HG03159 (cell line): ENCODE measurements around the gene ATP5MG.
"Not testable (repeated sequence)": the region's sequence is repeated elsewhere in the genome, so short reads cannot be mapped to it uniquely, and the experiment has no call there.

ENCODE experiments used
- ATAC-seq: cut with Tn5 transposase; IDR thresholded peaks from one replicate; pipeline ENCODE4 v1.9.1; 2021; ENCODE audit warnings: mild to moderate bottlenecking, moderate library complexity; ENCODE audit not compliant: unreplicated experiment

ATP5MG gene, protein sequence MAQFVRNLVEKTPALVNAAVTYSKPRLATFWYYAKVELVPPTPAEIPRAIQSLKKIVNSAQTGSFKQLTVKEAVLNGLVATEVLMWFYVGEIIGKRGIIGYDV

DNA sequence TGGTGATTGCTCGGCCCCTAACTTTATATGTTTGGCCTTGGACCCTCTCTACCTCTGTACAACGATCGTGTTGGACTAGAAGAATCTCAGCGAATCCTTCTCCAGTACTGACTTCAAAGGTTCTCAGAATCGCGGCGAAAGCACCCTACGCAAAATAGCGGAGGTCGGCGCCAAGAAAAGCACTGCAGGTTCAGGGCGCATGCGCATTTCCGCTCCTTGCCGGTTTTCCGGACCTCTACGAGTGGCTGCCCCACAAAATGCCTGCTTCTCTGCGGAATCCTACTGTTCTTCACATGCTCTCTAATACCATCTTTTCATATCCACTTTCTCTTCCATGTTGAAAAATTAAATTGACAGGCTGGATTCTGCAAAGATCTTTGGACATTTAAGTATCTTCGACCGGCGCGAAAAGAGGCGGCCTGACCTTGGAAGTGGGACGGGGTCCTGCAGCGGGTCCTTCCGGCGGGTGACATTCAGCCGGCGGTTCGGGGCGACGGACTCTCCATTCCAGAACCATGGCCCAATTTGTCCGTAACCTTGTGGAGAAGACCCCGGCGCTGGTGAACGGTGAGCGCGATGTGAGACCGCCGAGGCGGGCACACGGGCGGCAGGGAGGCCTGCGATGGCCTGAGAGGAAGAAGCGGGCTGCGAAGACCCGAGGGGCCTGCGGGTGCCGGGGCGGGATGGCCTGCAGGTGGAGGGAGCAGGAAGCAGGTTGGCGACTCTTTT is at the start of gene ATP5MG:
Gene ATP5MG, plus strand, starts transcription at position 456 of the 729 bp plus-strand sequence. Its CDS starts 60 bp downstream, at position 516.
- ATAC-seq = peak; percentile 62

DNA sequence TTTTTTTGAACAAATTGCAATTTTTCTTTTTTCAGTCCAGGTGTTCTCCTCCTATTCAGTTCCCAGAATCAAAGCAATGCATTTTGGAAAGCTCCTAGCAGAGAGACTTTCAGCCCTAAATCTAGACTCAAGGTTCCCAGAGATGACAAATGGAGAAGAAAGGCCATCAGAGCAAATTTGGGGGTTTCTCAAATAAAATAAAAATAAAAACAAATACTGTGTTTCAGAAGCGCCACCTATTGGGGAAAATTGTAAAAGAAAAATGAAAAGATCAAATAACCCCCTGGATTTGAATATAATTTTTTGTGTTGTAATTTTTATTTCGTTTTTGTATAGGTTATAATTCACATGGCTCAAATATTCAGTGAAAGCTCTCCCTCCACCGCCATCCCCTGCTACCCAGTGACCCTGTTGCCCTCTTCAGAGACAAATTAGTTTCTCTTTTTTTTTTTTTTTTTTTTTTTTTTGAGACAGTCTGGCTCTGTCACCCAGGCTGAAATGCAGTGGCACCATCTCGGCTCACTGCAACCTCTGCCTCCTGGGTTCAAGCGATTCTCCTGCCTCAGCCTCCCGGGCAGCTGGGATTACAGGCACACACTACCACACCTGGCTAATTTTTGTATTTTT is 48.2 kb upstream of the ATP5MG start:
- ATAC-seq = no peak

DNA sequence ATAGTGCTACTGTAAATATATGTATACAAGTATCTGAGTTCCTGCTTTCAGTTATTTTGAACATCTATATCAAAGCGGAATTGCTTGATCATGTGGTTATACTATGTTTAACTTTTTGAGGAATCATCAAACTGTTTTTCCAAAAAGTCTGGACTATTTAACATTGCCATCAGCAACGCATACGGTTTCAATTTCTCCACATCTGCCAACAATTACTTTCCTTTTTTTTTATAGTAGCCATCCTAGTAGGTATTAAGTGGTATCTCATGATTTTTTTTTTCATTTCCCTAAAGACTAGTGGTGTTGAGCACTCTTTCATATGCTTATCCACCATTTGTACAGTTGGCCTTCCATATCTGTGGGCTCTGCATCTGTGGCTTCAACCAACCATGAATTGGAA is 43.3 kb upstream of the ATP5MG start:
- ATAC-seq = no peak

DNA sequence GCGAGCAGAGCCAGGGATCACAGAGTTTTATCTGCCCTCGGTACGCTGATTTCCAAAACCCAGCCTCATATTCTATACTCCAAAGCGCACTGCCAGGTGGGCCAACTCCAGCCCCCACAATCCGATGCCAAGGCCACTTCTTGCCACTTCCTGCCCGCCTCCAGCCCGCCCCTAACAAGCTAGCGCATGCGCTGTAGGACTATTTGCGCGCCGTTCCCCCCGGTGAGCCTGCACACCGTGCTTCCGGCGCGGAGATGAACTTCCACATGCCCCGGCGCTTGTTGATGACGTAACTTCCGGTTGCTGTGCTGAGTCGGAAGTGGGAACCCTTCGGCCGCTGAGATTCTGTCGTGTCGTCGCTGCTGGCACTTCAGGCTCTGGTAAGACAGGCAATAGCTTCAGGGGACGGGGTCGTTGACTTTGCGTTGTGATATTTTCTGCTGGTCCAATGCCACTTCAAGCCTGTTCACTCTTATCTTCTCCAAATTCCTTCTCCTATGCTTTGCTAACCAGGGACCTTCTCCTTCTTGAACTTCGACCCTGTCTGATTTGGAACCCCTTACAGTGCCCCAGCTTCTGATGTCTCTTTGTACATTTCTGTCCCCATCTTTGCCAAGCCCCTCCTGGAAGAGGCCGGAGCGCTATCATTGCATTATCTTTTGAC is 42.0 kb upstream of the ATP5MG start, which contains the start of gene UBE4A:
Gene UBE4A, plus strand, starts transcription at position 306 of the 664 bp plus-strand sequence. CDS start 5,481 bp downstream, outside the sequence.
- ATAC-seq = peak; percentile 95

DNA sequence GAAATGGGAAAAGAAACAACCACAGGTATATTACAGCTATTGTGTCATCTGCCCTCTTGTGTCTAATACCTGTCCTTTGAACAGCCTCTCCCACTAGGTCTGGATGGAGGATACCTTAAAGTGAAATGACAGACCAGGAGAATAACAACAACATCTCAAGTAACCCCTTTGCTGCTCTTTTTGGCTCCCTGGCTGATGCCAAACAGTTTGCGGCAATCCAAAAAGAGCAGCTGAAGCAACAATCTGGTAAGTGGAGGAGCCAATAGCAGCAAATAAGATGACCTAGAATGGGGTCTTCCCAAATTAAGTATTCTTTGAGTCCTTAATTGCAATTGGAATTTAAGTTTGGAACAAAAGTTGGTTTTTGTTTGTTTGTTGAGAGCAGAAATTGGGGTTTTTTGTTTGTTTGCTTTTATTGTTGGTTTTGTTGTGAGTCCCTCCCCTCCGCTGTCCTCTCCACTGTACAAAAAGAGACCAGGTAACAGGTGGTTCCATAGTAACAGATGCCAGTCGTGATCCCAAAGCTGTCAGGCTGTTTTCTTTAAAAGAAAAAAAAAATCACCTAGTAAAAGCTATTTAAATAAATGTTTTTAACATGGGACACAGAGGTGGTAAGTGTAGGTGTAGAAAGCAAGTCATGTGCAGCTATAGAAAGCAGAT is 36.3 kb upstream of the ATP5MG start:
- no peak for ATAC-seq

DNA sequence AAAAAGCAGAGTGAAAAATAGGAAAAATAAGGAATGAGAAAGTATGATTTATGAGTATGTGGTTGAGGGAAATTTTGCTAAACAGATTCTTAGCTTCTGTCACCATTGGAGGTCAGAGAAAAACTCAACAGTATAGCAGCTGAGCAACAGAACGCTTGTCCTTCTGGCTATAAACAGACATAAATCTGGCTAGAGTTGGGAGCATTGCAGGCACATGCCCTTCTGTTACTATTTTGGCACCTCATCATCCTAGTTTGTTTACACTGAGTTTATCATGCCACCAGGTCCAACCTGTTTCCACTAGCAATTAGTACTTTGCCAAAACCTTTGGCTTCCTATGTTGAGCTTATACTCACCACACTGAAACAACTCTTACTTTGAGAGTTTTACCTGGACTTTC is 35.1 kb upstream of the ATP5MG start:
- ATAC-seq = no peak

DNA sequence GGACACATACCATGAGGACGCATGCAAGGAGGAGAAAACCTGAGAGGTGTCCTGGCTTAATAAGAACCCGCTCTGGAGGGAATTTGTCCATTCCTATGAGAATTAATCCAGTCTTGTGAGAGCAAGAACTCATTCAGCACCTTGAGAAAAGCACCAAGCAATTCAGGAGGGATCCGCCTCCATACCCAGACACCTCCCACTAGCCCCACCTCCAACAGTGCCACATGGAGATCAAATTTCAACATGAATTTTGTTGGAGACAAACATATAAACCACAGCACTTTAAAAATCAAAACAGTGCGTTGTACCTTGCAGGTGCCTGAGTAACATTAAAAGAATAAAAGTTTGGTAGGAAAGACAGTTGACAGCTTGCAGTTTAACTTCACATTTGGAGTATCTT is 30.6 kb upstream of the ATP5MG start:
- no peak for ATAC-seq

DNA sequence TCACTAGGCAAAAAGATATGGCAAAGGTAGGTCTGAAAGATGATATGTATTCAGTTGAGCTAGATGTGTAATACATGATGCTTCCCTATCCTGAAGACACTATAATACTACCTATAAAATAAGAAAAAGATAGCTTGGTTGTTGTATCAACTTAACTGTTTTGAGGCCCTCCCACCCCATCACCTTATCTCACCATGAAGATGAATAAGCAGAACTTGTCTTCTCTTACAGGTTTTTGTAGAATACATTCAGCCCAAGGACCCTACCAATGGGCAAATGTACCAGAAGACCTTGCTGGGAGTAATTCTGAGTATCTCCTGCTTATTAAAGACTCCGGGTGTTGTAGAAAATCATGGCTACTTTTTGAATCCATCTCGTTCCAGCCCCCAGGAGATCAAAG is 28.1 kb upstream of the ATP5MG start:
- no peak for ATAC-seq

DNA sequence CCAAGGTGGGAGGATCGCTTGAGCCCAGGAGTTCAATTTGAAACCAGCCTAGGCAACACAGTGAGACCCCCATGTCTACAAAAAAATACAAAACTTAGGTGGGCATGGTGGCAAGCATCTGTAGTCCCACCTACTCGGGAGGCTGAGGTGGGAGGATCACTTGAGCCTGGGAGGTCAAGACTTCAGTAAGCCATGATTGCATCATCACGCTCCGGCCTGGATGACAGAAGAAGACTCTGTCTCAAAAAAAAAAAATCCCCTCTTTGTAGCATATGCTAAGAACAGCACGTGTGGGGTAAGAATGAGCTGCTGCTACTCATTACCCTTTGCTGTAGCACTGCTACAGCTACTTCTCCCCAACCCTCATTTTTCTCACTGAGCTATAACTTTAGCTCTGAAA is 27.5 kb upstream of the ATP5MG start:
- ATAC-seq = no peak

DNA sequence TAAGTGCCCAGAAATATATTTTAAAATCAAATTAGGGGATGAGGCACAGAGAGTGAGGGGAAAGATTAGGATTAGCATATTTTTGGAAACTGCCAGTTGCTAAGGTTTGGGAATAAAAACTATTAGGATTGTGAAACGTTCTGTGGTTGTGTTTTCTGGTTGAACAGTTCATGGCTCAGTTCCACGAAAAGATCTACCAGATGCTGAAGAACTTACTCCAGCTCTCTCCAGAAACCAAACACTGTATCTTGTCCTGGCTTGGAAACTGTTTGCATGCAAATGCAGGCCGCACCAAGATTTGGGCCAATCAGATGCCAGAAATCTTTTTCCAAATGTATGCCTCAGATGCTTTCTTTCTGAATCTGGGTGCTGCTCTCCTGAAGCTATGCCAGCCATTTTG is 26.7 kb upstream of the ATP5MG start:
- ATAC-seq = no peak

DNA sequence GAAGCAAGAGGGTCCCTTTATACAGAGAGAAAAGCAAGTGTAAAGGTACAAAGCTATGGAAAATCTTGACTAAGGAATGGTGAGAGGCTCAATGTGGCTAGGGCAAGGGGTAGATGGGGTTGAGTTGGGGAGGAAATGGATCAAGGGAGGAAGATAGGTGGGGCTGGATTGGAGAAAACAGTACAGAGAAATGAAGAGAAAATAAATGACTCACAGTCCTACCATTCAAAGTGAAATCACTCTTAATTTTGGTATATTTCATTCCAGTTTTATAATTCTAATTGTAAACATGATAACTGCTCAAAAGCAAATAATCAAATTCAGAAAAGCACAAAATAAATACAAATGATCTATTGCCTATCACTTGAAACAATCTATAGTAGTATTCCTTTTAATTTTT is 25.4 kb upstream of the ATP5MG start:
- no peak for ATAC-seq

DNA sequence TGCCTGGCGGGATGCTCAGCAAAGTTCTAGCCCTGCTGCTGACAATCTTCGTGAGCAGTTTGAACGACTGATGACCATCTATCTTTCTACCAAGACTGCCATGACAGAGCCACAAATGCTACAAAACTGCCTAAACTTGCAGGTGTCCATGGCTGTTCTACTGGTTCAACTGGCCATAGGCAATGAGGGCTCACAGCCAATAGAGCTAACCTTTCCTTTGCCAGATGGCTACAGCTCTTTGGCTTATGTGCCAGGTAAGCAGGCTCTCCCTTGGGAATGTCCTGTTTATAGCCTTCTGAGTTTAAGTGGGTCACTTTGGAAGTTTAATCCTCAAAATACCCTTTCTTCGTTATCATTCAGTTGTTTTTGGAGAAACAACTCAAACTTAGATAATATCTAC is 21.9 kb upstream of the ATP5MG start:
- ATAC-seq = no peak

DNA sequence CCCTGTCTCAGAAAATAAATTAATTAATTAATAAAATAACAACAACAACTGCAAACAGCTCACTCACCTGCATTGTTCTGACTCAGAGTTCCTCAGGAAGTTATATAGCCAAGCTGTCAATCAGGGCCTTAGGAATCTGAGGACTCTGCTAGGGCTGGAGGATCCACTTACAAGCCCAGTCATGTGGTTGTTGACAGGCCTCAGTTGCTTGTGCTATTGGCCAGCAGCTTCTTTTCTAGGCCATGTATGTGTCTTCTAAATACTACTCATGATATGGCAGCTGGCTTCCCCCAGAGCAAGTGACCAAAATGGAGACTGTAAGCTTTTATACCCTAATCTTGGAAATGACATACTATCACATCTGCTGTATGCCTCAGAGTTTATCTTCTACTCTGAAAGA is 20.8 kb upstream of the ATP5MG start:
- no peak for ATAC-seq

DNA sequence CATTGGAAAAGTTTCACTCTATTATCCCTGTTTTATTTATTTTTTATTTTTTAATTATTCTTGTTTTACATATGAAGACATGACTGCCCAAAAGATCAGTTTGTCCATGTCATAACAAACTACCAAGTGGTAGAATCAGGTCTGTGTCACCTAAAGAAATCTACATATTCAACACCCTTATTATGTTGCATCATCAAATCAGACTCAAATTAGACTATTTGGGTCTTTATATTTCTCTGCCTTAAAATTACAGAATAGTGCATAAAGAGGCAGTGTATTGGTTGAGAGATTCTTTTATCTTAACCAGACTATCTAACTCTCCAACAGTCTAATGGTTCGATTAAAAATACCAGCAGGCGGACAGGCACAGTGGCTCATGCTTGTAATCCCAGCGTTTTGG is 18.5 kb upstream of the ATP5MG start:
- ATAC-seq = no peak

DNA sequence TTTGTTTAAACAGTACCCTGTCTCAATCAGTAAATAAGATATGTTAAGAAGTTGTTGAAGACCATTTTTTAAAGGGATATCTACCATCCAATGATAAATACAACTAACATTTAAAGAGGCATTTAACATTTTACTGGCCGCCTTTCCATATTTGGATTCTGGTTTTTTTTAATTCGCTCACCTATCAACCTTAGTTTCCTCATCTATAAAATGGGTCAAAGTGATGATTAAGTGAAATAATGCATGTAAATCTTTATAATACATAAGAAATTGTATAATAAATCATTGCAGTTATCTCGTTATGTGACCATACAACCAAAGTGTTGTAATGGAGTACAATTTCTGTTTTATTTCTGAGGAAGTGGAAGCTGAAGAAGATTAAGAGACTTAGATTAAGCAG is 17.7 kb upstream of the ATP5MG start:
- no peak for ATAC-seq

DNA sequence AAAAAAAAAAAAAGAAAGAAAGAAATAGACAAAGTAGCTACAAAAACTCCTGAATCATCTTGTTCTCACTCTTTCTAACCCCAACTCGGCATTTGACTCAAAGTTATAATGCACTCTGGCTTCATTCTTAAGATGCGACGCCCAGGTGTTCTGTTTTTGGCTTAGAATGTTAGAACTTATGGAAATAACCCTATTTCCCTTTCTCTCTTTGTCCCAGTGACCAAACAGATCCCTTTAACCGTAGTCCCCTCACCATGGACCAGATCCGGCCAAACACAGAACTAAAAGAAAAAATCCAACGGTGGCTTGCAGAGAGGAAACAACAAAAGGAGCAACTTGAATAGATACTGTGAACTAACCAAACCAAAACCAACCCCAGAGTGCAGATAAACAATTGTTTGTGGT is 5.3 kb upstream of the ATP5MG start:
- no peak for ATAC-seq

DNA sequence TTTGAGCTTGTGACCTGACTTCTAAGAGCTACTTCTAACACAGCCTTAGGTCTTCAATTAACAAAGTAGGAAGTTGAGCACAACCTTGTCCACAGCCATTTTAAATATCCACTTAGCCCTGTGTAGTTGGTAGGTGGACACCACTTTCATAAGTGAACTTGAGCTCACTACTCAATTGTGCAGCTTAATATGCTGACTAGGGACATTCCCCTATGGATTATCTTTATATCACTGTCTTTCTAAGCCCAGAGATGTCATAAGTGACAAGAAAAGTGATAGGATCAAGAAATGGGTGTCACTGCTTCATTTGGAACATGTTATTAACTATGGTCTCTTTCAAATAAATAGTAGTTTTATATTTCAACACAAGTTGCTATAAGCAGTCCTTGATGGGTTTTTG is 4.0 kb upstream of the ATP5MG start:
- ATAC-seq = no peak

DNA sequence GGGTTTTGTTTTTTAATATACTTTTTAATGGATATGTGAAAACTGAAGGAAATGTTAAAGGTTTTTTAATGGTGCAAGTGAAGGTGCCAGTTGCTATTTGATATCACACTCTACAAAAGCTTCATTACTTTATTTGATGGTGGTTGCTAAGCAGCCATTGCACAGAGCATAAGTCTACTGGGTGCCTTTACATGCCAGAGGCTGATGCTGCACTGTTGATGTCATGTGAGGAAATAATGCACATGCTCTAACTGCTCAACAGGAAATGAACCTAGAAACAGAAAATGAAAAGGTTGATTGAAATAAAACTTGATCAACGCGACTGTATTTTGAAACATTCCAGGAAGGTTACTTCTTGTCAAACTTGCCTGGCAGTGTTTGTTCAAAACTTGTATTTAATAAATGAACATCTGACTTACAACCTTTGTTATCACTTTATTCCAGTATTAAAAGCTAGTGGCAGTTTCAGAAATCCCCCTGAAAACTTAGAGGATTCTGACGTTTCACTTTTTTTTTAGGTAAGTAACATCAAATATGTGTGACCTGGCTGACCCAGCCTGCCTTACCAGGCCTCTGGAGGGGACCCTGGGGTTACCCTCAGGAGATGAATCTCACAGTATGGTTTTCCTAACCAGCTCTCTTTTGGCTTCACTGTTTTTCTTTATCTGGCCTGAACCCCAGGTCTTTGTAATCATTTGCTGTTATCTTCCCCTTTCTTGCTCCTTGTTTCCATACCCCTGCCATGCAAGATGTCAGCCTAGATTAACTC is 2.4 kb upstream of the ATP5MG start:
- peak; percentile 43 for ATAC-seq

DNA sequence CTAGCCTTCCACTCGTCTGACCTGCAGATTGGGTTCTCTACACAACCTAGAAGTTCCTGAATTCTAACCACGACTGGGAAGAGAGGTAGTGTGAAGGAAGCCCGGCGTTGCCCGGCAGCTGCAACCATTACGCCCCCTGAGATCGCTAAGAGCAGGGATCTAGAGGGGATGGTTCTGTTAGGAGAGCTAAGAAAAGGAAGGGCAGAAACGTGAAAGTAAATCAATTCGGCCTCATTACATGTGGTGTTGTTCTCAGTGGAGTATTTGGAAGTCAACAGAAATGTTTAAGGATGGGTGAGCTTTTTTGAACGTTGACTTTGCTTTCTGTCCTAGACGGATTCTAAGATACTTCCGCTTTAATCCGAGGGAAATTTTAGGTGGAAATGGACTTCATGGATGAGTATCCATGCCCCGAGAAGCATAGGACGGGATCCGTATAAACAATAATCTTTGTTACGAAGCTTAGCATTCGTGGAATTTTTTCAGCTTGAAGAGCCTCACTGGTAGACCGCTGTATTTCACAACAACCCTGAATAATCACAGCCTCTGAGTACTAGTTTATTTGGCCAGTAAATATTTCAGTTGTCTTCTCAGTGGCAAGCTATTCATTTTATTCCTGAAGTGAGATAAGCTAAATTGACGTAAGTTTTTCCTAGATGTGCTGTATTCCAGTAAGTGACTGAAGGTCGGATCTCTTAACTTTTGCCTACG is 629 bp downstream of the ATP5MG start:
- peak; percentile 7 for ATAC-seq

DNA sequence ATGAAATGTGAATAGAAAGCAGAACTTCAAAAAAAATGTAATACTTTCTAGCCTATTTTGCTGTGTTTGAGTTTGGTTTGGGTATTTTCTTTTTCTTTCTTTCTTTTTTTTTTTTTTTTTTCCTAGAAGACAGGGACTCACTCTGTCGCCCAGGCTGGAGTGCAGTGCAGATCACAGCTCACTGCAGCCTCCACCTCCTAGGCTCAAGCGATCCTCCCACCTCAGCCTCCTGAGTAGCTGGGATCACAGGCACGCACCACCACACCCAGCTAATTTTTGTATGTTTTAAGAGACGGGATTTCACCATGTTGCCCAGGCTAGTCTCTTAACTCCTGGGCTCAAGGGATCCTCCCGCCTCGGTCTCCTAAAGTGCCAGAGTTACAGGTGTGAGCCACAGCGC is 1.2 kb downstream of the ATP5MG start:
- ATAC-seq = not testable (repeated sequence)
